Measurements from ENCODE around the gene VEGFA.

Gene VEGFA

GRCh38 chr6:43758617-43759050 is 11.4 kb upstream of the VEGFA start:
- TF ChIP-seq, protein P1, sequence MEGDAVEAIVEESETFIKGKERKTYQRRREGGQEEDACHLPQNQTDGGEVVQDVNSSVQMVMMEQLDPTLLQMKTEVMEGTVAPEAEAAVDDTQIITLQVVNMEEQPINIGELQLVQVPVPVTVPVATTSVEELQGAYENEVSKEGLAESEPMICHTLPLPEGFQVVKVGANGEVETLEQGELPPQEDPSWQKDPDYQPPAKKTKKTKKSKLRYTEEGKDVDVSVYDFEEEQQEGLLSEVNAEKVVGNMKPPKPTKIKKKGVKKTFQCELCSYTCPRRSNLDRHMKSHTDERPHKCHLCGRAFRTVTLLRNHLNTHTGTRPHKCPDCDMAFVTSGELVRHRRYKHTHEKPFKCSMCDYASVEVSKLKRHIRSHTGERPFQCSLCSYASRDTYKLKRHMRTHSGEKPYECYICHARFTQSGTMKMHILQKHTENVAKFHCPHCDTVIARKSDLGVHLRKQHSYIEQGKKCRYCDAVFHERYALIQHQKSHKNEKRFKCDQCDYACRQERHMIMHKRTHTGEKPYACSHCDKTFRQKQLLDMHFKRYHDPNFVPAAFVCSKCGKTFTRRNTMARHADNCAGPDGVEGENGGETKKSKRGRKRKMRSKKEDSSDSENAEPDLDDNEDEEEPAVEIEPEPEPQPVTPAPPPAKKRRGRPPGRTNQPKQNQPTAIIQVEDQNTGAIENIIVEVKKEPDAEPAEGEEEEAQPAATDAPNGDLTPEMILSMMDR (IDR thresholded peaks at IDR 0.05; ENCODE audit: control insufficient read depth, insufficient read depth, low read depth, low read length, missing control alignments): peak; percentile 68
- H3K4me3 ChIP-seq (ENCODE audit: control insufficient read depth, low read depth, low read length): no peak overlapping the region
- no peak for DNase-seq (ENCODE audit: low read depth)

DNA sequence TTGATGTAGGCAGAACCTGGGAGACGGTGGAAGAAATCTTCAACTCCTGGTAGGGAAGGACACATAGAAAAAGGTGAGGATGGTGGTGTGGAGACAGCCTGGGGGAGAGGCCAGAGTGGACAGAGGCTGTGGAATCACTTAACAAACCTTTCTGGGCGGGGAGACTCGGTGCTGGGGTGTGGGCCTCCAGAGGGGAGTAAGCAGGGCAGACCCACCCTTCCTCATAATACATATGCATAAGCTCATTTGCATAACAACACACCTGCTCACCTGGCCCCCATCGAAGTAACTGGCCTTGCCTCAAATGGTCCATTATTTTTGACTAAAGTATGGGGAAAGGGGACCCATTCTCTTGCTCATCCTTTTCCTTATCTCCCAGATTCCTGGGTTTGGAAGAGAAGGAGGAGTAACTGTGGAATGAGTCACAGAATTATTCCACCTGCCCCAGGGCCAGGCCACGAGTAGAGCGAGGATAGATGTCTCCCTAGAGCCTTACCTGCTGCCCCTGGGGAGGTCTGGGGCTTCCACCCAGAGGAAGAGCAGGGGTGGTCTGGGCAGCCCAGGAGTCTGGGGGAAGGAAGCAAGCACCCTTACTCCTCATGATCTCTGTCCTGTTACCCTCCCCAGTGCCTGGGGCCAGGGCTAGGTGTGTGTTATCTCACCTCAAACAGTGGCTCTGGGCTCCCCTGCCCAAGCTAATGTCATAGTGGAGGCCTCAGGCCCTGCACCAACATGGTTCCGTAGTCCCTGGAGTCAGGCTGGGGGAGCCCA is 10.7 kb upstream of the VEGFA start:
- TF ChIP-seq, protein P1 (IDR thresholded peaks at IDR 0.05; ENCODE audit: control insufficient read depth, insufficient read depth, low read depth, low read length, missing control alignments): no peak
- H3K4me3 ChIP-seq (ENCODE audit: control insufficient read depth, low read depth, low read length): no peak overlapping the region

DNA sequence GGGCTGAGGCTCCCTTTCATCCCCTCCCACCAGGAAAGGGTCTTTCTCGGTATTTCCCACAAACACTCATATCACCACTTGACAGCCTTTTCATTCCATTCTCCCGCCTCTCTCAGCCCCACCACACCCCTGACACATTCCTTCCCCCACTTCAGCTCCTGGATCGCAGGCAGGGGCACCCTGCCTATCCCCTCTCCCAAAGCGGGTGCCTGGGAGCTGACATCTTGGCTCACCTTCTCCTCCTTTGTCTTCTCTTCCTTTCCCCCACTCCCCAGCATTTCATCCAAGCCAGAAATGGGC is 10.2 kb upstream of the VEGFA start:
- no peak overlapping the region for H3K4me3 ChIP-seq (ENCODE audit: control insufficient read depth, low read depth, low read length)
- DNase-seq (ENCODE audit: low read depth): no peak
- TF ChIP-seq, protein P1 (IDR thresholded peaks at IDR 0.05; ENCODE audit: control insufficient read depth, insufficient read depth, low read depth, low read length, missing control alignments): no peak

More for the DNA sequence above, 10.7 kb upstream of the VEGFA start:
- DNase-seq (ENCODE audit: low read depth): no peak

DNA sequence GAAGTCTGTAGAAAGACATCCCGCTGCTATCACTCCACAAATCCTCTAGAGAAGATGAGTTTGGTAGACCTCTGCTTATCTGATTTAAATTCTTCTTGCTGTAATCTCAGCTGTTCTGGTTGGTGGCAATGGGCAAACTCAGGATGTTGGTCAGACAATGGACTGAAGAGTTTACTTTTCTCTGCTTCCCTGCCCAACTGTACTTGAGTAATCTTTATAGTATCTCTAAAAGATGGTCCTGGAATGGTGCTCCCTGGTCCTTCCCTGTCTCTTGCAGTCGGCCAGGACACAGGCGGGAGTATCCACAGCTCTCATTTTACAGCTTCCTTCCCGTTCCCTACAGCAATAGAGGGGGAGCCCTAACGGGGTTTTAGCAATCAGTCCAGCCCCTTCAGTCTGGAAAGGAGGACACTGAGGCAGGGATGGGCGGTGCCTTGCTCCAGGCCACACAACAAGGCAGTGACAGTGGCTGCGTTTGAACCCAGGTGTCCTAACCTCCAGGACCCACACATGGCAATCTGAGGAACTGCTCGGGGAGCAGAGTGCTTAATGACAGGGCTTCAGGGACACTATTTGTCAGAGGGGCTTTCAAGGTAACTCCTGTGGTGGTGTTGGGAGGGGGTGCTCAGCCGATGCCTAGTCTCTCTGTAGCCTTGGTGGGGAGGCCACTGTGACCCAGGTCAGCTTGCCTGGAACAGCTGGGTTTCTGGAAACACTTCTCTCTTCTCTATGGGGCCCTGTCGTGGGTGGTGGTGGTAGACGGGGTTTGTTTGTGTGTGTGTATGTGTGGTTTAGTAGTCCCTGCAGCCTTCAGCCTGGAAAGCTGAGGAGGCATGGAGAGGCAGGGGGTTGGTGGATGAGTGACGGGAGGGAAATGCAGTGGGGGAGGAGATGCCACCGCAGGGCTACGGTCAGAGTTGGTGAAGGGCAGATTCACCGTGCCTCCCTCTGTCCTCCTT is 9.5 kb upstream of the VEGFA start:
- no peak overlapping the region for H3K4me3 ChIP-seq (ENCODE audit: control insufficient read depth, low read depth, low read length)
- TF ChIP-seq, protein P1 (IDR thresholded peaks at IDR 0.05; ENCODE audit: control insufficient read depth, insufficient read depth, low read depth, low read length, missing control alignments): no peak
- DNase-seq (ENCODE audit: low read depth): no peak

DNA sequence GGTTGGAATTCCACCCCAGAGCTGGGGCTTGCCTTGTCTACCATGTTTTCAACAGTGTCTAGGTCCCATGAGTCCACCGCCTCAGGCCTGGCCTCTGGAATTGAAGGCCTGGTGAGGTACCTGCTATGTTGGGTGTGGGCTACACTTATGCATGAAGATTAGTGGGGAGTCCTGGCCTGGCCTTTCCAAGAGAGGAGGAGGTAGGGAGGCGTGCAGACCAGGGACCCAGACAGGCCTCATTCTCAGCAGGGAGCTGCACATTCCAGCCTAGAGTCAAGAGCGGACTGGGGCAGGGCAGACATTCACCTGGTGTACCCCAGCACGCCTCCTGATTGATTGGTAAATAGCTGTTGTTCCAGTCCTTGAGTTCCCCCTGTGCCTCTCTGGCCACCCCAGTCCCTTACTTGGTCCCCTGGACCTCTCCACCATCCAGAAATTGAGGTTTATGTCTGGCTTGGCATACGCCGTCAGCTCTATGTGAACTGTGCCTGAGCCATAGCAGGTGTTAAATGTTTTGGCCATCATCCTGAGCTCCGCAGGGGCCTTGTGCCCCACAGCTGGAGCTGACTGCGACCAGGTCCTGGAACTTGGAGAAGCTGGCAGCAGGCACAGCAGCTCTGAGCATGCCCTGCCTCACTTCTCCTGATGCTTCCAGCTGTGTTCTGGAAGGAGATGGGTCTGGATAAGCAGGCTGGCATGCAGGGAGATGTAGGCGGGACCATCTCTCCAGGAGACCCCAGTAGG is 8.2 kb upstream of the VEGFA start:
- DNase-seq (ENCODE audit: low read depth): no peak
- TF ChIP-seq, protein P1 (IDR thresholded peaks at IDR 0.05; ENCODE audit: control insufficient read depth, insufficient read depth, low read depth, low read length, missing control alignments): no peak
- H3K4me3 ChIP-seq (ENCODE audit: control insufficient read depth, low read depth, low read length): no peak overlapping the region

DNA sequence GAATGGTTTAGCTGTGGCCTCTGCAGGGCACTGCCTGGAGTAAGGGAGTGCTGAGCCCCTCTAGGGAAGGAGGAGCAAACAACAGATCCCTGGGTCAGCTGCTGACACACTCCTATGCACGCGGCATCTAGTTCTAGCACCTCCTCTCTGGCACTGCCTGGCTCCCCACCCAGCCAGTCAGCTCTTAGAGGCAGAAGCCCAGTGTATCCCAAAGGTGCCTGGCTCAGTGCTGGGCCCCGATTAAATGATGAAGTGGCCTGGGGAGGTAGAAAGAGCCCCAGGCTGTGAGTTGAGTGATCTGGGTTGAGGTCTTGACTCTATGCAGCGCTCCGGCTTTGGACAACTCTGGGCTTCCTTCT is 7.6 kb upstream of the VEGFA start:
- TF ChIP-seq, protein P1 (IDR thresholded peaks at IDR 0.05; ENCODE audit: control insufficient read depth, insufficient read depth, low read depth, low read length, missing control alignments): no peak
- no peak overlapping the region for H3K4me3 ChIP-seq (ENCODE audit: control insufficient read depth, low read depth, low read length)
- no peak for DNase-seq (ENCODE audit: low read depth)
